ENCODE results near the gene TSHZ2. TPM values are rescaled to one million over a fixed set of nuclear protein-coding genes. Genes with fewer than 3 reads are reported as not detected.

Gene TSHZ2
- total RNA-seq, 1 experiment from 2014 or later = 0.20 TPM

GRCh38 chr20:53224851-53225250 is 252.7 kb downstream of the TSHZ2 start (continued):
- TF ChIP-seq E2F4 (CRISPR knock-in tag; IDR thresholded peaks at IDR 0.05; ENCODE audit: borderline replicate concordance, low read depth) = no peak

GRCh38 chr20:53226826-53227225 is 254.7 kb downstream of the TSHZ2 start:
- H3K27ac Mint-ChIP-seq = no peak overlapping the region
- POLR2A ChIA-PET = no interaction called here
- no peak overlapping the region for H3K4me3 Mint-ChIP-seq
- CTCF ChIA-PET = interaction anchor here (1.0 kb wide), 1 partner anchor 18 kb away, joined by 4 read pairs; no protein-coding TSS in a partner anchor
- ATAC-seq (no peak), DNase-seq (ENCODE audit: low spot score) (no peak)
- TF ChIP-seq HMGA2 (CRISPR knock-in tag; IDR thresholded peaks at IDR 0.05) (no peak), ZNF423 (CRISPR knock-in tag; IDR thresholded peaks at IDR 0.05) (no peak), TEAD1 (CRISPR knock-in tag; IDR thresholded peaks at IDR 0.05) (no peak), ZBTB21 (CRISPR knock-in tag; IDR thresholded peaks at IDR 0.05; ENCODE audit: borderline replicate concordance) (no peak), E2F5 (CRISPR knock-in tag; IDR thresholded peaks at IDR 0.05) (no peak), ZNF532 (CRISPR knock-in tag; IDR thresholded peaks at IDR 0.05; ENCODE audit: borderline replicate concordance) (no peak), ZNF219 (CRISPR knock-in tag; IDR thresholded peaks at IDR 0.05; ENCODE audit: borderline replicate concordance) (no peak), ZNF281 (CRISPR knock-in tag; IDR thresholded peaks at IDR 0.05) (no peak), CTCF (IDR thresholded peaks at IDR 0.05) (no peak), CREB1 (CRISPR knock-in tag; IDR thresholded peaks at IDR 0.05) (no peak), ATF2 (CRISPR knock-in tag; IDR thresholded peaks at IDR 0.05; ENCODE audit: borderline replicate concordance, low read depth) (no peak), TCF7 (CRISPR knock-in tag; IDR thresholded peaks at IDR 0.05; ENCODE audit: low read depth) (no peak)
- H3K36me3 Mint-ChIP-seq = no peaks in the 10 kb centered on the region
- H3K9me3 Mint-ChIP-seq = no peaks in the 10 kb centered on the region
- H3K4me1 Mint-ChIP-seq = peaks cover 13% of the 10 kb centered on the region
- no peaks in the 10 kb centered on the region; the same call in 1 of the 2 replicates for H3K27me3 Mint-ChIP-seq (ENCODE audit: low read depth)

Data from WTC11 (cell line).